OCI-LY7 (cell line): ENCODE measurements around the gene PML. TPM values are rescaled to one million over a fixed set of nuclear protein-coding genes. Genes with fewer than 3 reads are reported as not detected.

Experiments used
- BruUV-seq: library from RNA; stranded (reverse); fragments of 400-500 nt; replicated peaks from 2 replicates; lab custom pipeline; 2021; lab: Mats Ljungman, UMichigan
- CTCF ChIA-PET: fragments of 300-600 bp; sonication (Branson Sonifier 250); formaldehyde crosslinking; loops from one replicate; lab custom pipeline; 2022; ENCODE audit warnings: antibody characterized with exemption; ENCODE audit not compliant: unreplicated experiment; lab: Charles Lee
- POLR2A ChIA-PET: fragments of 300-600 bp; sonication (Branson Sonifier 250); formaldehyde crosslinking; loops from one replicate; lab custom pipeline; 2022; ENCODE audit warnings: antibody characterized with exemption; lab: Charles Lee
- DNase-seq: peaks from one replicate; pipeline ENCODE4 v3.0.0-alpha.2; 2015; ENCODE audit warnings: low spot score
- H2AFZ ChIP-seq: fragments of 200-600 bp; sonication (generic), shearing (Covaris generic); 2 replicates; pipeline ENCODE4 v1.6.1; 2014; ENCODE audit warnings: mild to moderate bottlenecking, antibody characterized with exemption, low read length, moderate library complexity
- H3K27ac ChIP-seq: fragments of 200-600 bp; sonication (generic); 2 replicates; pipeline ENCODE4 v1.5.1; 2014; ENCODE audit warnings: mixed run types, low read depth, mild to moderate bottlenecking, moderate library complexity, low read length, inconsistent platforms; ENCODE audit not compliant: poor library complexity, severe bottlenecking
- H3K36me3 ChIP-seq: fragments of 200-600 bp; sonication (generic); 2 replicates; pipeline ENCODE4 v1.6.1; 2014; ENCODE audit warnings: mild to moderate bottlenecking, antibody characterized with exemption, low read length, moderate library complexity, mixed read lengths; ENCODE audit not compliant: insufficient read depth
- H3K4me1 ChIP-seq: fragments of 200-600 bp; sonication (generic); 2 replicates; pipeline ENCODE4 v1.5.1; 2014; ENCODE audit warnings: mild to moderate bottlenecking, low read length; ENCODE audit not compliant: insufficient read depth, poor library complexity, severe bottlenecking
- H3K4me2 ChIP-seq: fragments of 200-600 bp; sonication (generic); 2 replicates; pipeline ENCODE4 v1.6.1; 2014; ENCODE audit warnings: mild to moderate bottlenecking, low read length
- H3K4me3 ChIP-seq: fragments of 200-600 bp; sonication (generic); 2 replicates; pipeline ENCODE4 v1.5.1; 2014; ENCODE audit warnings: mild to moderate bottlenecking, low read depth, low read length; ENCODE audit not compliant: poor library complexity, severe bottlenecking
- H3K79me2 ChIP-seq: fragments of 200-600 bp; sonication (generic); 2 replicates; pipeline ENCODE4 v1.6.1; 2016; ENCODE audit warnings: low read depth, mild to moderate bottlenecking, low read length, moderate library complexity, mixed read lengths; ENCODE audit not compliant: insufficient read depth
- H3K9me2 ChIP-seq: fragments of 200-600 bp; sonication (generic); 2 replicates; pipeline ENCODE4 v1.6.1; 2016; ENCODE audit warnings: mild to moderate bottlenecking, low read length, mixed read lengths; ENCODE audit not compliant: insufficient read depth
- H3K9me3 ChIP-seq: fragments of 200-600 bp; sonication (generic); 2 replicates; pipeline ENCODE4 v1.6.1; 2014; ENCODE audit warnings: mild to moderate bottlenecking, mixed run types, low read length, mixed read lengths
- H4K20me1 ChIP-seq: fragments of 200-600 bp; sonication (generic); 2 replicates; pipeline ENCODE4 v1.6.1; 2014; ENCODE audit warnings: mild to moderate bottlenecking, antibody characterized with exemption, low read length, moderate library complexity, mixed read lengths; ENCODE audit not compliant: insufficient read depth
- EZH2phosphoT487 ChIP-seq: fragments of 200-600 bp; sonication (generic); IDR thresholded peaks from 2 replicates; pipeline ENCODE4 v1.6.1; 2018; ENCODE audit warnings: low read depth, borderline replicate concordance, mild to moderate bottlenecking, mixed run types, antibody characterized with exemption, low read length, moderate library complexity, mixed read lengths
- intact Hi-C: fragments of 100-400 bp; cut with micrococcal nuclease; formaldehyde crosslinking; loops from one replicate; pipeline ENCODE4 v1.10.0; 2022; ENCODE audit not compliant: unreplicated experiment
- total RNA-seq, 2 experiments: library from RNA; depleted of rRNA in 1 of 2; stranded (reverse); fragments of >200 nt in 1 of 2; shearing (Covaris generic) in 1 of 2; gene quantifications; 2 replicates each; pipeline ENCODE4 v1.2.3, GENCODE V29; 2014 to 2022
- TF ChIP-seq, protein P1 (sequence below): fragments of 200-600 bp; sonication (generic); conservative IDR thresholded peaks from 2 replicates; pipeline ENCODE4 v1.5.1; 2014; ENCODE audit warnings: mild to moderate bottlenecking, antibody characterized with exemption, low read length, moderate library complexity, mixed read lengths

The PML gene
- total RNA-seq, 2 experiments from 2014 or later: 16.9 to 26.1 TPM

DNA sequence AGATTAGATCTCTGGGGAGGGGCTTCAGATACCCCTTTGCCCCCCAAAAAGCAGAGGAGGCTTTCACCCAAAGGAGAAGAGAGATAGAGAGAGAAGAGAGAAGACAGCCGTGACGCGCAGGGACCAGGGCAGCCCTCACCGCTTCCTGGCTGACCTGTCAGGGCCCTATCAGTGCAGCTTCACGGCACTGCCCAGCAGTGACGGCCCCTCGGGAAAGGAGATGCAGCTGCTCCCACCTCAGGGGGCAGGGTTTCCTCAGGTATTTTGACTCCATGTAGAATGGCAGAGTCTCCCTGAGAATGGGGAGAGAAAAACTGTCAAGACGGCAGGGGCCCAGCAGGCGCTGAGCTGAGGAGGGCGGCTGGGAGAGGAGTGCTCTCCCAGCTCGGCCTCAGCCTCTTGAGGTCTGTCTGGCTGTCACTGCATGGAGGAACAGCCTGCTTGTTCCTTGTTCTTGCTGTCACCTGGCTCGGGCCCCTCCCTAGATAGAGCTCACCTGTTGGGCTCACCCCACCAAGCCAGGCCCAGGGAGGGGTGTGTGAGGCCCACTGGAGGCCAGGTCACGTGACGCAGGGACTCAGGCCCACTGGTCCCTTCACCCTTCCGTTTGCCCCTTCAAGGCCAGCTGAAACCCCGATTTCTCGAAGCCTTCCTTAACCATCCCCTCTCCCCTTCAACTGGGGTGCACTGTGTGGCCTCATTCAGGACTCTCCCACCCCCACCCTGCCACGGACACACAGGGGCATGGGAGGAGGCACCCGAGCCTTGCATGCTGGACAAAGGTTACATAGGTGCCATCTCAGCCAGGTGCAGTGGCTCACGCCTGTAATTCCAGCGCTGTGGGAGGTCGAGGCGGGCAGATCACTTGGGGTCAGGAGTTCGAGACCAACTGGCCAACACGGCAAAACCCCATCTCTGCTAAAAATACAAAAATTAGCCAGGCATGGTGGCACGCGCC lies 40.0 kb upstream of the PML start:
- H3K79me2 ChIP-seq: no peaks in the 10 kb centered on the region

DNA sequence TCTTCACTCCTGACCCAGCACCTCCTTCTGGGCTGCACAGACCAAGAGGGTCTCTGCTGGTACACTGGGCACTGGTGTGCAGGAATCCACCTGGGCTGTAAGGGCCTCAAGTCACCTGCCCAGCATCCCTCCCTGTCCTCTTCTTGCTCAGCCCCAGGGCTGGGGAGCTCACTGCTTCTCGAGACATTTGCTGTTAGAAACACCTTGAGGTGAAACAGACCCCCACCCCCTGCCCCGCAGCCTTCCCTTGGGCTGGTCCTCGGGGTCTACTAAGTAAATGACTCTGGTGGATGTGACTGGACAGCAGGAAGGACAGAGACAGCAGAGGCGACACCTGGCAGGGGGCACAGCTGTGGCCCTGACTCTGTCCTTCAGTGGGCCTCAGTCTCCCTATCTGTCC lies 39.2 kb upstream of the PML start:
- ChIA-PET CTCF (no interaction called here), POLR2A (no interaction called here)
- no peak for TF ChIP-seq EZH2phosphoT487
- no peak overlapping the region for H3K4me3 ChIP-seq
- no peaks in the 10 kb centered on the region for H4K20me1 ChIP-seq
- peaks cover 22% of the 10 kb centered on the region for H3K4me1 ChIP-seq
- H3K36me3 ChIP-seq: no peaks in the 10 kb centered on the region
- no peak overlapping the region for H2AFZ ChIP-seq
- DNase-seq: no peak
- H3K4me2 ChIP-seq: no peak overlapping the region
- no peak overlapping the region for H3K27ac ChIP-seq
- intact Hi-C loops: no loop called here
- H3K79me2 ChIP-seq: no peaks in the 10 kb centered on the region
- no peaks in the 10 kb centered on the region for H3K9me3 ChIP-seq
- BruUV-seq: no TSS peak
- H3K9me2 ChIP-seq: no peaks in the 10 kb centered on the region

More for the DNA sequence above, 40.0 kb upstream of the PML start:
- intact Hi-C loops: no loop called here
- POLR2A ChIA-PET: no interaction called here
- Histone ChIP-seq H3K4me1 (peaks cover 14% of the 10 kb centered on the region), H2AFZ (no peak overlapping the region), H3K4me2 (no peak overlapping the region), H3K9me2 (no peaks in the 10 kb centered on the region), H3K27ac (no peak overlapping the region), H3K4me3 (no peak overlapping the region), H4K20me1 (no peaks in the 10 kb centered on the region), H3K9me3 (no peaks in the 10 kb centered on the region), H3K36me3 (no peaks in the 10 kb centered on the region)
- CTCF ChIA-PET: no interaction called here
- BruUV-seq: no TSS peak
- DNase-seq: no peak
- TF ChIP-seq, protein P1, sequence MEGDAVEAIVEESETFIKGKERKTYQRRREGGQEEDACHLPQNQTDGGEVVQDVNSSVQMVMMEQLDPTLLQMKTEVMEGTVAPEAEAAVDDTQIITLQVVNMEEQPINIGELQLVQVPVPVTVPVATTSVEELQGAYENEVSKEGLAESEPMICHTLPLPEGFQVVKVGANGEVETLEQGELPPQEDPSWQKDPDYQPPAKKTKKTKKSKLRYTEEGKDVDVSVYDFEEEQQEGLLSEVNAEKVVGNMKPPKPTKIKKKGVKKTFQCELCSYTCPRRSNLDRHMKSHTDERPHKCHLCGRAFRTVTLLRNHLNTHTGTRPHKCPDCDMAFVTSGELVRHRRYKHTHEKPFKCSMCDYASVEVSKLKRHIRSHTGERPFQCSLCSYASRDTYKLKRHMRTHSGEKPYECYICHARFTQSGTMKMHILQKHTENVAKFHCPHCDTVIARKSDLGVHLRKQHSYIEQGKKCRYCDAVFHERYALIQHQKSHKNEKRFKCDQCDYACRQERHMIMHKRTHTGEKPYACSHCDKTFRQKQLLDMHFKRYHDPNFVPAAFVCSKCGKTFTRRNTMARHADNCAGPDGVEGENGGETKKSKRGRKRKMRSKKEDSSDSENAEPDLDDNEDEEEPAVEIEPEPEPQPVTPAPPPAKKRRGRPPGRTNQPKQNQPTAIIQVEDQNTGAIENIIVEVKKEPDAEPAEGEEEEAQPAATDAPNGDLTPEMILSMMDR: no peak
- no peak for TF ChIP-seq EZH2phosphoT487

DNA sequence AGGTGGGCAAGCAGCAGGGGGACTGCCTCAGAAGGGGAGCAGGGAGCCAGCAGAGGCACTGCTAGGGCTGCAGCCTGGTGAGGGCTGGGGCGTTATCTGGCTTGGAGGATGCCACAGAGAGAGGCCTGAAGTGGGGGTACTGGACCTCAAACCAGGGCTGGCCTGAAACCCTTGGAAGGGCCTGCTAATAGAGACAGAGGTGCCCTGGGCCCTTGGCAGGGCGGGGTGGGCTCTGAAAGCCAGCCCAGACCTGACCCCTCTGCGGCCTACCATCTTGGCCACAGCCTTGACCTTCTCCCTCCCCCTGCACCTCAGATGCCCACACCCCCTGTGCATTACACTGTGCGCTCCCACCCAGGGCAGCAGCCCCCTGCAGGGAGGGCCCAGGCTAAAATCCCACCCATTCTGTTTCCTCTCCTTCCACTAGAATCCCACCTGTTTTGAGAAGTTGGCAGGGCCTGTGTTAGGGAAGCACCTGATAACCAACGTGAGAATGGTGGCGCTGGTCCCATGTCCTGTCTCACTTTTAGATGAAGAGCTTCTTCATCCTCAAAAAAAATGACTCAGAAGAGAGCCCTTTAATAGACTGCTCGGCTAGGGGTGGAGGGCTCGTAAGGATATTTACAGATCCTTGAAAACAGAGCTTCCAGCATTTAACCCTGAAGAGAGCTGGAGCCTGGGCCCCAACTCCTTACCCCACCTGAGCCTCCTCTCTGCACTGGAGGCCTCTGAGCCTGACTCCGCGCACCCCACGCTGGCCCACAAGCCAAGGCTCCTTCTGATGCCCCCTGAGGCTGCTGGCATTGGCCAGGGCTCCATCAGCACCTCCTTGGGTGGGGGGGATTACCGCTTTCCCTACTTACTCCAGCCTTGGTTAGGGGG lies 38.4 kb upstream of the PML start:
- H3K4me1 ChIP-seq: peaks cover 22% of the 10 kb centered on the region
- no peaks in the 10 kb centered on the region for H3K36me3 ChIP-seq
- H2AFZ ChIP-seq: no peak overlapping the region
- ChIA-PET CTCF (no interaction called here), POLR2A (no interaction called here)
- DNase-seq: no peak
- H3K27ac ChIP-seq: no peak overlapping the region
- H3K9me3 ChIP-seq: no peaks in the 10 kb centered on the region
- TF ChIP-seq, protein P1: no peak
- TF ChIP-seq EZH2phosphoT487: no peak
- H3K79me2 ChIP-seq: no peaks in the 10 kb centered on the region
- no peaks in the 10 kb centered on the region for H4K20me1 ChIP-seq
- BruUV-seq: no TSS peak
- no peak overlapping the region for H3K4me2 ChIP-seq
- no peaks in the 10 kb centered on the region for H3K9me2 ChIP-seq
- intact Hi-C loops: no loop called here
- no peak overlapping the region for H3K4me3 ChIP-seq
